Measurements from ENCODE around the gene WDCP.
"Not testable (repeated sequence)": the region's sequence is repeated elsewhere in the genome, so short reads cannot be mapped to it uniquely, and the experiment has no call there.

WDCP gene

GRCh38 chr2:24046930-24047702 is at the start of gene WDCP:
TSS of gene WDCP (minus strand) at chr2:24047391. CDS start at chr2:24039494, 7,897 bp downstream.
- DNase-seq: peak; percentile 98

GRCh38 chr2:24095171-24095677 is 48.0 kb upstream of the WDCP start:
- DNase-seq: not testable (repeated sequence)

- DNase-seq: not testable (repeated sequence)
Measured at GRCh38 chr2:24093270-24093669, 46.1 kb upstream of the WDCP start.

GRCh38 chr2:24088821-24089359 is 41.7 kb upstream of the WDCP start:
- no peak for DNase-seq

GRCh38 chr2:24087032-24087431 is 39.8 kb upstream of the WDCP start:
- DNase-seq: no peak

GRCh38 chr2:24086241-24086640 is 39.0 kb upstream of the WDCP start:
- DNase-seq: no peak

- DNase-seq: no peak
Measured at GRCh38 chr2:24085200-24085489, 38.0 kb upstream of the WDCP start.

- peak; percentile 83 for DNase-seq
Measured at GRCh38 chr2:24084386-24085199, 37.4 kb upstream of the WDCP start, which contains the start of gene TP53I3. TSS of gene TP53I3 (minus strand) at chr2:24084834. CDS start at chr2:24084326, 508 bp downstream.

- peak; percentile 76 for DNase-seq
Measured at GRCh38 chr2:24083567-24084385, 36.6 kb upstream of the WDCP start.

- no peak for DNase-seq
Measured at GRCh38 chr2:24082787-24083566, 35.8 kb upstream of the WDCP start.

GRCh38 chr2:24080701-24081100 is 33.5 kb upstream of the WDCP start:
- no peak for DNase-seq

- DNase-seq: no peak
Measured at GRCh38 chr2:24077879-24078278, 30.7 kb upstream of the WDCP start.

- DNase-seq: no peak
Measured at GRCh38 chr2:24077535-24077877, 30.3 kb upstream of the WDCP start.

- no peak for DNase-seq
Measured at GRCh38 chr2:24076849-24077534, 29.8 kb upstream of the WDCP start.

- DNase-seq: peak; percentile 99
Measured at GRCh38 chr2:24075915-24076848, 29.0 kb upstream of the WDCP start, which contains the start of gene SF3B6. TSS of gene SF3B6 (minus strand) at chr2:24076326. CDS start at chr2:24076229, 97 bp downstream.

- no peak for DNase-seq
Measured at GRCh38 chr2:24075259-24075658, 28.1 kb upstream of the WDCP start.

GRCh38 chr2:24073816-24074215 is 26.6 kb upstream of the WDCP start:
- no peak for DNase-seq

GRCh38 chr2:24072259-24072658 is 25.1 kb upstream of the WDCP start:
- DNase-seq: no peak

- DNase-seq: no peak
Measured at GRCh38 chr2:24065341-24065740, 18.1 kb upstream of the WDCP start.

Data from NCI-H748 treated with DMSO at 0.1 percent for 48 hours (cell line).